HG03571 (cell line): ENCODE measurements around the gene SLC25A1.

Experiments used
- ATAC-seq: cut with Tn5 transposase; IDR thresholded peaks from one replicate; pipeline ENCODE4 v1.9.1; 2021; ENCODE audit not compliant: unreplicated experiment

Gene SLC25A1

GRCh38 chr22:19139974-19140373 is 38.6 kb downstream of the SLC25A1 start:
- no peak for ATAC-seq

GRCh38 chr22:19139001-19139356 is 39.6 kb downstream of the SLC25A1 start:
- no peak for ATAC-seq

- no peak for ATAC-seq
These were observed 40.1 kb downstream of the SLC25A1 start for GRCh38 chr22:19138217-19139000.

GRCh38 chr22:19137384-19138216 is 40.9 kb downstream of the SLC25A1 start:
- ATAC-seq, result no peak

- no peak for ATAC-seq
These were observed 41.6 kb downstream of the SLC25A1 start for GRCh38 chr22:19136915-19137314.

GRCh38 chr22:19134874-19135273 is 43.7 kb downstream of the SLC25A1 start:
- ATAC-seq, result no peak

GRCh38 chr22:19134176-19134831 is 44.2 kb downstream of the SLC25A1 start:
- no peak for ATAC-seq

- no peak for ATAC-seq
These were observed 45.0 kb downstream of the SLC25A1 start for GRCh38 chr22:19133561-19133960.

GRCh38 chr22:19132693-19133400 is 45.7 kb downstream of the SLC25A1 start:
- ATAC-seq, result no peak

- ATAC-seq, result no peak
These were observed 46.4 kb downstream of the SLC25A1 start for GRCh38 chr22:19132153-19132552.

GRCh38 chr22:19131685-19132015 is 46.9 kb downstream of the SLC25A1 start:
- no peak for ATAC-seq

GRCh38 chr22:19130959-19131684 is 47.4 kb downstream of the SLC25A1 start, which contains the start of gene TSSK2:
Gene TSSK2 (plus strand): TSS chr22:19131308. CDS start chr22:19131400, 92 bp downstream.
- ATAC-seq, result no peak

GRCh38 chr22:19129871-19130270 is 48.7 kb downstream of the SLC25A1 start:
- ATAC-seq, result no peak

- no peak for ATAC-seq
These were observed 49.4 kb downstream of the SLC25A1 start for GRCh38 chr22:19128946-19129727.

GRCh38 chr22:19128009-19128401 is 50.5 kb downstream of the SLC25A1 start:
- no peak for ATAC-seq

GRCh38 chr22:19127329-19128008 is 51.1 kb downstream of the SLC25A1 start:
- ATAC-seq, result no peak

GRCh38 chr22:19126309-19127273 is 51.9 kb downstream of the SLC25A1 start:
- no peak for ATAC-seq
